Gastrocnemius medialis (tissue), 4 donors: Measurements from ENCODE around the gene PET117. TPM values are rescaled to one million over a fixed set of nuclear protein-coding genes. Genes with fewer than 3 reads are reported as not detected.
"Not testable (repeated sequence)": the region's sequence is repeated elsewhere in the genome, so short reads cannot be mapped to it uniquely, and the experiment has no call there.

Experiments used
- ATAC-seq, 2 donors: fragments of 150-250 bp; one replicate each; pipeline ENCODE4 v1.9.1; 2016
- DNase-seq, 2 donors: peaks; one replicate each; pipeline ENCODE4 v3.0.0-alpha.2; 2019
- H3K27ac ChIP-seq, 4 donors: fragments of 200-600 bp; sonication (generic); 1 replicate in 1 of 4; 2 replicates in 3 of 4; pipeline ENCODE4 v1.5.1; 2016 to 2018; ENCODE audit warnings: mild to moderate bottlenecking in 2 of 4, moderate library complexity in 1 of 4
- H3K27me3 ChIP-seq, 3 donors: fragments of 200-600 bp; sonication (generic) in 2 of 3; 1 replicate in 1 of 3; 2 replicates in 2 of 3; pipeline versions ENCODE4 v1.5.1 to v1.6.0; 2016 to 2019; ENCODE audit warnings: mild to moderate bottlenecking in 1 of 3, moderate library complexity in 1 of 3
- H3K36me3 ChIP-seq, 2 donors: fragments of 200-600 bp; sonication (generic) in 1 of 2; one replicate each; pipeline ENCODE4 v1.5.1; 2017 to 2018
- H3K4me1 ChIP-seq, 2 donors: fragments of 200-600 bp; sonication (generic) in 1 of 2; one replicate each; pipeline ENCODE4 v1.5.1; 2016 to 2017; ENCODE audit warnings: mild to moderate bottlenecking in 2 of 2
- H3K4me3 ChIP-seq, 4 donors: fragments of 200-600 bp; sonication (generic) in 3 of 4; 1 replicate in 1 of 4; 2 replicates in 3 of 4; pipeline ENCODE4 v1.5.1; 2016 to 2019; ENCODE audit warnings: mild to moderate bottlenecking in 2 of 4
- H3K9me3 ChIP-seq, 3 donors: fragments of 200-600 bp; sonication (generic) in 2 of 3; 1 replicate in 1 of 3; 2 replicates in 2 of 3; pipeline ENCODE4 v1.5.1; 2016 to 2019
- CTCF ChIP-seq, 5 experiments: fragments of 450-650 bp in 3 of 5; fragments of 200-600 bp in 2 of 5; sonication (generic) in 2 of 5; IDR thresholded peaks in 4 of 5; conservative IDR thresholded peaks in 1 of 5; 1 replicate in 4 of 5; 2 replicates in 1 of 5; pipeline ENCODE4 v1.5.1; 2016 to 2019; ENCODE audit warnings: antibody characterized with exemption in 5 of 5, mild to moderate bottlenecking in 3 of 5, moderate library complexity in 3 of 5
- POLR2A ChIP-seq, 2 donors: fragments of 450-650 bp; IDR thresholded peaks; one replicate each; pipeline ENCODE4 v1.6.1; 2017; ENCODE audit warnings: antibody characterized with exemption in 2 of 2, mild to moderate bottlenecking in 2 of 2, moderate library complexity in 2 of 2
- in situ Hi-C, 4 donors: fragments of 200-750 bp; cut with MboI; loops; one replicate each; pipeline versions ENCODE4 v1.15.0 to v1.8.0; 2017; ENCODE audit warnings: low sequenced_read_pairs in 4 of 4
- intact Hi-C: fragments of 100-400 bp; cut with DNase I; formaldehyde crosslinking; loops from one replicate; pipeline ENCODE4 v1.15.1; 2023; ENCODE audit warnings: low total_unique reads
- total RNA-seq, 4 donors: library from RNA; depleted of rRNA; stranded (reverse); fragments of >200 nt; gene quantifications; one replicate each; pipeline versions ENCODE4 v1.1.0 to v1.2.3, GENCODE V29; 2016

Gene PET117
- total RNA-seq, 4 donors from 2014 or later, result 14.4 to 28.2 (median 16.7) TPM

- ATAC-seq (no peak), DNase-seq (no peak)
- in situ Hi-C loops (loop anchor here in 1 of 4 donors (25.0 kb wide), 1 partner anchor 110 kb away; the partner anchor contains the start of gene OVOL2), intact Hi-C loops (no loop called here)
- Histone ChIP-seq H3K27ac (no peak overlapping the region), H3K4me3 (no peak overlapping the region), H3K4me1 (peaks cover 3 to 22% of the 10 kb centered on the region in 2 donors), H3K9me3 (no peaks in the 10 kb centered on the region), H3K27me3 (no peaks in the 10 kb centered on the region), H3K36me3 (no peaks in the 10 kb centered on the region)
- TF ChIP-seq POLR2A (IDR thresholded peaks at IDR 0.05), result no peak
- no peak for TF ChIP-seq CTCF (IDR thresholded peaks at IDR 0.05 in 4 of 5, conservative IDR thresholded peaks at IDR 0.05 in 1 of 5)
Observed at GRCh38 chr20:18172379-18172778, 34.7 kb downstream of the PET117 start.

- H3K9me3 ChIP-seq, result no peaks in the 10 kb centered on the region
- intact Hi-C loops, result no loop called here
- no peak overlapping the region for H3K4me3 ChIP-seq
- TF ChIP-seq POLR2A (IDR thresholded peaks at IDR 0.05) (no peak), CTCF (IDR thresholded peaks at IDR 0.05 in 4 of 5, conservative IDR thresholded peaks at IDR 0.05 in 1 of 5) (no peak)
- in situ Hi-C loops, result loop anchor here in 1 of 4 donors (25.0 kb wide), 1 partner anchor 113 kb away; the partner anchor contains the start of gene OVOL2
- DNase-seq, result no peak
- H3K36me3 ChIP-seq, result peaks cover 0 to 6% of the 10 kb centered on the region in 2 donors
- no peak for ATAC-seq
- H3K27me3 ChIP-seq, result no peaks in the 10 kb centered on the region
- H3K27ac ChIP-seq, result no peak overlapping the region
- peaks cover 1 to 3% of the 10 kb centered on the region in 2 donors for H3K4me1 ChIP-seq
Observed at GRCh38 chr20:18174906-18175683, 37.4 kb downstream of the PET117 start.

GRCh38 chr20:18176318-18176785 lies 38.7 kb downstream of the PET117 start:
- intact Hi-C loops (no loop called here), in situ Hi-C loops (no loop called here)
- no peak for TF ChIP-seq POLR2A (IDR thresholded peaks at IDR 0.05)
- no peak for TF ChIP-seq CTCF (IDR thresholded peaks at IDR 0.05 in 4 of 5, conservative IDR thresholded peaks at IDR 0.05 in 1 of 5)
- Histone ChIP-seq H3K4me3 (no peak overlapping the region), H3K4me1 (peaks cover 0 to 3% of the 10 kb centered on the region in 2 donors), H3K36me3 (peaks cover 0 to 6% of the 10 kb centered on the region in 2 donors), H3K9me3 (no peaks in the 10 kb centered on the region), H3K27ac (no peak overlapping the region), H3K27me3 (no peaks in the 10 kb centered on the region)
- ATAC-seq (no peak), DNase-seq (no peak)

GRCh38 chr20:18180366-18180765 lies 42.7 kb downstream of the PET117 start:
- in situ Hi-C loops, H3K9me3 ChIP-seq, H3K27ac ChIP-seq, DNase-seq, H3K4me1 ChIP-seq, H3K4me3 ChIP-seq, H3K27me3 ChIP-seq, intact Hi-C loops, ATAC-seq: not testable (repeated sequence)
- peaks cover 0 to 41% of the 10 kb centered on the region in 2 donors for H3K36me3 ChIP-seq

GRCh38 chr20:18180815-18181214 lies 43.2 kb downstream of the PET117 start:
- in situ Hi-C loops, result no loop called here
- H3K27me3 ChIP-seq, result no peaks in the 10 kb centered on the region
- ATAC-seq, result no peak
- peaks cover 0 to 45% of the 10 kb centered on the region in 2 donors for H3K36me3 ChIP-seq
- no peaks in the 10 kb centered on the region for H3K4me1 ChIP-seq
- intact Hi-C loops, result no loop called here
- H3K27ac ChIP-seq, result no peak overlapping the region
- TF ChIP-seq POLR2A (IDR thresholded peaks at IDR 0.05) (no peak), CTCF (IDR thresholded peaks at IDR 0.05 in 4 of 5, conservative IDR thresholded peaks at IDR 0.05 in 1 of 5) (no peak)
- no peak for DNase-seq
- H3K4me3 ChIP-seq, result no peak overlapping the region
- no peaks in the 10 kb centered on the region for H3K9me3 ChIP-seq
